OCI-LY7 (cell line): Measurements from ENCODE around the gene STEEP1. TPM values are rescaled to one million over a fixed set of nuclear protein-coding genes. Genes with fewer than 3 reads are reported as not detected.

Experiments
- BruUV-seq: library from RNA; stranded (reverse); fragments of 400-500 nt; replicated peaks from 2 replicates; lab custom pipeline; 2021; lab: Mats Ljungman, UMichigan
- CTCF ChIA-PET: fragments of 300-600 bp; sonication (Branson Sonifier 250); formaldehyde crosslinking; loops from one replicate; lab custom pipeline; 2022; ENCODE audit warnings: antibody characterized with exemption; ENCODE audit not compliant: unreplicated experiment; lab: Charles Lee
- POLR2A ChIA-PET: fragments of 300-600 bp; sonication (Branson Sonifier 250); formaldehyde crosslinking; loops from one replicate; lab custom pipeline; 2022; ENCODE audit warnings: antibody characterized with exemption; lab: Charles Lee
- DNase-seq: peaks from one replicate; pipeline ENCODE4 v3.0.0-alpha.2; 2015; ENCODE audit warnings: low spot score
- H2AFZ ChIP-seq: fragments of 200-600 bp; sonication (generic), shearing (Covaris generic); 2 replicates; pipeline ENCODE4 v1.6.1; 2014; ENCODE audit warnings: mild to moderate bottlenecking, antibody characterized with exemption, low read length, moderate library complexity
- H3K27ac ChIP-seq: fragments of 200-600 bp; sonication (generic); 2 replicates; pipeline ENCODE4 v1.5.1; 2014; ENCODE audit warnings: mixed run types, low read depth, mild to moderate bottlenecking, moderate library complexity, low read length, inconsistent platforms; ENCODE audit not compliant: poor library complexity, severe bottlenecking
- H3K36me3 ChIP-seq: fragments of 200-600 bp; sonication (generic); 2 replicates; pipeline ENCODE4 v1.6.1; 2014; ENCODE audit warnings: mild to moderate bottlenecking, antibody characterized with exemption, low read length, moderate library complexity, mixed read lengths; ENCODE audit not compliant: insufficient read depth
- H3K4me1 ChIP-seq: fragments of 200-600 bp; sonication (generic); 2 replicates; pipeline ENCODE4 v1.5.1; 2014; ENCODE audit warnings: mild to moderate bottlenecking, low read length; ENCODE audit not compliant: insufficient read depth, poor library complexity, severe bottlenecking
- H3K4me2 ChIP-seq: fragments of 200-600 bp; sonication (generic); 2 replicates; pipeline ENCODE4 v1.6.1; 2014; ENCODE audit warnings: mild to moderate bottlenecking, low read length
- H3K4me3 ChIP-seq: fragments of 200-600 bp; sonication (generic); 2 replicates; pipeline ENCODE4 v1.5.1; 2014; ENCODE audit warnings: mild to moderate bottlenecking, low read depth, low read length; ENCODE audit not compliant: poor library complexity, severe bottlenecking
- H3K79me2 ChIP-seq: fragments of 200-600 bp; sonication (generic); 2 replicates; pipeline ENCODE4 v1.6.1; 2016; ENCODE audit warnings: low read depth, mild to moderate bottlenecking, low read length, moderate library complexity, mixed read lengths; ENCODE audit not compliant: insufficient read depth
- H3K9me2 ChIP-seq: fragments of 200-600 bp; sonication (generic); 2 replicates; pipeline ENCODE4 v1.6.1; 2016; ENCODE audit warnings: mild to moderate bottlenecking, low read length, mixed read lengths; ENCODE audit not compliant: insufficient read depth
- H3K9me3 ChIP-seq: fragments of 200-600 bp; sonication (generic); 2 replicates; pipeline ENCODE4 v1.6.1; 2014; ENCODE audit warnings: mild to moderate bottlenecking, mixed run types, low read length, mixed read lengths
- H4K20me1 ChIP-seq: fragments of 200-600 bp; sonication (generic); 2 replicates; pipeline ENCODE4 v1.6.1; 2014; ENCODE audit warnings: mild to moderate bottlenecking, antibody characterized with exemption, low read length, moderate library complexity, mixed read lengths; ENCODE audit not compliant: insufficient read depth
- EZH2phosphoT487 ChIP-seq: fragments of 200-600 bp; sonication (generic); IDR thresholded peaks from 2 replicates; pipeline ENCODE4 v1.6.1; 2018; ENCODE audit warnings: low read depth, borderline replicate concordance, mild to moderate bottlenecking, mixed run types, antibody characterized with exemption, low read length, moderate library complexity, mixed read lengths
- intact Hi-C: fragments of 100-400 bp; cut with micrococcal nuclease; formaldehyde crosslinking; loops from one replicate; pipeline ENCODE4 v1.10.0; 2022; ENCODE audit not compliant: unreplicated experiment
- total RNA-seq, 2 experiments: library from RNA; depleted of rRNA in 1 of 2; stranded (reverse); fragments of >200 nt in 1 of 2; shearing (Covaris generic) in 1 of 2; gene quantifications; 2 replicates each; pipeline ENCODE4 v1.2.3, GENCODE V29; 2014 to 2022
- TF ChIP-seq, protein P1 (sequence below): fragments of 200-600 bp; sonication (generic); conservative IDR thresholded peaks from 2 replicates; pipeline ENCODE4 v1.5.1; 2014; ENCODE audit warnings: mild to moderate bottlenecking, antibody characterized with exemption, low read length, moderate library complexity, mixed read lengths

Gene STEEP1
- total RNA-seq, 2 experiments from 2014 or later: 28.1 to 37.2 TPM

GRCh38 chrX:119503484-119503861 lies 61.7 kb downstream of the STEEP1 start:
- ChIA-PET CTCF (no interaction called here), POLR2A (no interaction called here)
- H3K4me3 ChIP-seq: no peak overlapping the region
- no peak overlapping the region for H2AFZ ChIP-seq
- H3K4me2 ChIP-seq: no peak overlapping the region
- no peaks in the 10 kb centered on the region for H3K79me2 ChIP-seq
- no TSS peak for BruUV-seq
- no peaks in the 10 kb centered on the region for H3K9me3 ChIP-seq
- no peak overlapping the region for H3K27ac ChIP-seq
- H3K36me3 ChIP-seq: no peaks in the 10 kb centered on the region
- no peaks in the 10 kb centered on the region for H3K9me2 ChIP-seq
- no peaks in the 10 kb centered on the region for H3K4me1 ChIP-seq
- TF ChIP-seq EZH2phosphoT487: no peak
- TF ChIP-seq, protein P1, sequence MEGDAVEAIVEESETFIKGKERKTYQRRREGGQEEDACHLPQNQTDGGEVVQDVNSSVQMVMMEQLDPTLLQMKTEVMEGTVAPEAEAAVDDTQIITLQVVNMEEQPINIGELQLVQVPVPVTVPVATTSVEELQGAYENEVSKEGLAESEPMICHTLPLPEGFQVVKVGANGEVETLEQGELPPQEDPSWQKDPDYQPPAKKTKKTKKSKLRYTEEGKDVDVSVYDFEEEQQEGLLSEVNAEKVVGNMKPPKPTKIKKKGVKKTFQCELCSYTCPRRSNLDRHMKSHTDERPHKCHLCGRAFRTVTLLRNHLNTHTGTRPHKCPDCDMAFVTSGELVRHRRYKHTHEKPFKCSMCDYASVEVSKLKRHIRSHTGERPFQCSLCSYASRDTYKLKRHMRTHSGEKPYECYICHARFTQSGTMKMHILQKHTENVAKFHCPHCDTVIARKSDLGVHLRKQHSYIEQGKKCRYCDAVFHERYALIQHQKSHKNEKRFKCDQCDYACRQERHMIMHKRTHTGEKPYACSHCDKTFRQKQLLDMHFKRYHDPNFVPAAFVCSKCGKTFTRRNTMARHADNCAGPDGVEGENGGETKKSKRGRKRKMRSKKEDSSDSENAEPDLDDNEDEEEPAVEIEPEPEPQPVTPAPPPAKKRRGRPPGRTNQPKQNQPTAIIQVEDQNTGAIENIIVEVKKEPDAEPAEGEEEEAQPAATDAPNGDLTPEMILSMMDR: no peak
- no peaks in the 10 kb centered on the region for H4K20me1 ChIP-seq
- intact Hi-C loops: no loop called here
- DNase-seq: no peak

DNA sequence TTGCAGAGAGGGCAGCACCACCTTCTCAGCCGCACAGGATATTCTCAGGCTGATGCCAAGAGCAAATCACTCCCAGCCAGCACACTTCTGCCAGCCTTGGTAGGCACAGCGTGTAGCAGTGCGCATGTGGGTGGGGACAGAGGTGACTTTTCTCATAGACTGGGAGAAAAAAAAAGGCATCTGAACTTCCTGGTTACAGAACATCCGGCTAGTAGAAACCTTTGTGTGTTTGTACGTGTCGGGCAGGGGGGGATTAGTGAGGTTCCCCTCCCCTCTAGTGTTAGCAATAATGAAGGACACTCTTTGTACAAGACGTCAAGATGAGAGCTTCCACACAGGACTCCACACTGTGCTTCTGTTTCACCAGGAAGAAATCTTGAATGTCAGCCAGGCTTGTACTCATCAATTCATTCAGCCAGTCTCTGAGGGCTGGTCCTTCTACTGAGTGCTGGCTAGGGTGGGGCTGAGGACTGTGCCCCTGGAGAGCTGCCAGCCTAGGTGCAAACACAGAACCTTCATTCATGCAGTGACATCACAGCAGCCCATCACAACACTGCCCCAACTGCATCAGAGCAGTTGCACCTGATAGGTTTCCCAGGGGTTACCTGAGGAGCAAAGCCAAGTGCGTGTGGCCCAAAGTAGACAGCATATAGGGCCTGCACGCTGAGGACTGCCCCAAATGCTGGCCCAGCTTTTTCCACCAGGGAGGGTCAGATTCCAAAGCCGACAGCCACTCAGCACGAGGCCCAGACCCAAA lies 62.3 kb downstream of the STEEP1 start:
- Histone ChIP-seq H3K4me2 (no peak overlapping the region), H2AFZ (no peak overlapping the region)
- BruUV-seq: no TSS peak

More for the DNA sequence above, 62.3 kb downstream of the STEEP1 start:
- no peaks in the 10 kb centered on the region for H3K79me2 ChIP-seq
- H3K9me2 ChIP-seq: no peaks in the 10 kb centered on the region
- no peak overlapping the region for H3K4me3 ChIP-seq
- TF ChIP-seq, protein P1: no peak
- TF ChIP-seq EZH2phosphoT487: no peak
- intact Hi-C loops: no loop called here
- DNase-seq: no peak
- ChIA-PET CTCF (no interaction called here), POLR2A (no interaction called here)
- no peaks in the 10 kb centered on the region for H3K9me3 ChIP-seq
- no peaks in the 10 kb centered on the region for H4K20me1 ChIP-seq
- no peaks in the 10 kb centered on the region for H3K36me3 ChIP-seq
- H3K27ac ChIP-seq: no peak overlapping the region
- H3K4me1 ChIP-seq: no peaks in the 10 kb centered on the region
